Measurements from ENCODE around the gene KLHL29. TPM values are rescaled to one million over a fixed set of nuclear protein-coding genes. Genes with fewer than 3 reads are reported as not detected.

Gene KLHL29
- total and polyA plus RNA-seq, 2 experiments from 2014 or later: 1.9 to 6.4 TPM

DNA sequence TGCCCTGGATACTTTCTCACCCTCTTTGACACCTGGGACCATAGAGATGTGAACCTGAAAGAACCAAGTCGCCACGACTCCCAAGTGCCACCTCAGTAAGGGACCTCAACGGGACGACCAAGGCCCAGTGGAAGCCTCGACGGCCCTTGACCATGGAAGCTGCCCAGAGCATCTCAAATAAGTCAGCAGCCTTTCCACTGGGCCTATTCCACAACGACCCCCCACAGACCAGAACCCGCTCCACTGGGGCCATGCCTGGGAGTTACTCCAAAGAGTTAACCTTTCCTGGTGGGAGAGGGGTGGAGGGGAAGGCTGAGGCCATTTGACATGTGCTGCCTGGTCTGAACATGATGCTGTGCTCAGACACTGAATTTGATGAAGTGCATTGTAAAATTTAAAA is 146.9 kb downstream of the KLHL29 start:
- Histone ChIP-seq H2AFZ (no peak overlapping the region), H3K4me3 (no peak overlapping the region), H3K36me3 (ENCODE audit: low read depth) (no peaks in the 10 kb centered on the region), H3K27me3 (replicated peaks; ENCODE audit: insufficient read depth) (no peaks in the 10 kb centered on the region), H3K9me3 (ENCODE audit: low read depth) (no peaks in the 10 kb centered on the region), H3K79me2 (ENCODE audit: insufficient read depth) (no peaks in the 10 kb centered on the region), H3K27ac (no peak overlapping the region), H4K20me1 (ENCODE audit: insufficient read depth) (no peaks in the 10 kb centered on the region), H3K9ac (no peak overlapping the region), H3K4me2 (ENCODE audit: unreplicated experiment) (no peak overlapping the region), H3F3A (ENCODE audit: insufficient read depth) (no peaks in the 10 kb centered on the region), H3K9me2 (ENCODE audit: insufficient read depth) (no peaks in the 10 kb centered on the region), H3K4me1 (ENCODE audit: insufficient read depth) (no peaks in the 10 kb centered on the region)
- WGBS, 2 experiments (ENCODE audit: low coverage in 1 of 2, low lambda C conversion rate in 2 of 2, missing lambda C conversion rate in 2 of 2): 82 to 86% methylated on average over 8 of the region's 8 CpGs
- DNase-seq: no peak
- in situ Hi-C loops (cut with MboI): no loop called here
- no peak for TF ChIP-seq EZH2 (IDR thresholded peaks at IDR 0.05; ENCODE audit: insufficient read depth, poor library complexity, severe bottlenecking)
- no peak for TF ChIP-seq EZH2phosphoT487 (IDR thresholded peaks at IDR 0.05; ENCODE audit: insufficient read depth, low read depth)

DNA sequence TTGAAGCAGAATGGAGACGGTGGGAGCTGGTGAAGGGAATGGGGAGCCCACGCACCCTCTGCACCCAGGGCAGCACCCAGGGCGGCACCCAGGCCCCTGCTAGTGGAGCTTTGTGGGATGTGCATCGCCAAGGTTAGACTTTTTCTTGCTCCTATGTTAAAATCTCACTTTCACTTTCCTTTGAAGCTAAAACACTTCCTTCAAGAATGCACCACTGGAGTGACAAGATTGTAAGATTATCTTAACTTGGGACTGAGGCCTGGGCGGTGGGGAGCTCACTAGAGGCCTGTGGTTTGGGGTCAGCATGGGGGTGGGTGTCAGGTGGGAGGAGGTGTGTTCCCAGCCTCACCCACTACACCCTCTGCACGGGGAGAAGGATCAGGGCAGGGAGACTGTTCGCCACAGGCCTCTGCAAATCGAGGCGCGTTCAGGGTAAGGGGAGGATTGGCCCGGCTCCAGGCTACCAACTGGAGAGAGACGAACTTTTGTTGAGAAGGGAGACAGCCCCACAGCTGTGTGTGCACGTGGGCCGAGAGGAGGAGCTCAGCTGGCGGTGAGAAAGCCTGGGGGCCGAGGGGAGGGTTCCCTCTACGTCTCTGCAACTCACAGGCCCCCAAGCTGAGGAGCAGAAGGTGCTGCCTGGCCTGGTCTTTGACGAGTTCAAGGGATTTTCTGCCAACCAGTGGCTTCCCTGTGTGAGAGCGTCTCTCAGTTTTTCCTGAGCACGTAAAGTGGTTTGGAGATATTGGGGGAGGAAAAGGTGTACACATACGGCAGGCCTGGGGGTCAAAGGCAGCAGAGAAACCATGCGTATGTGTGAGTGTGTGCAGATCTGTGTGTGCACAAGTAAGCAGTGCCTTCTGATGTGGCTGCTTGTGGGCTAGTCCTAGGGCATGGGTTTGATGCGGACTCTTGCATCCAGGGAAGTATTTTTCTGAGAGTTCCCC is 147.7 kb downstream of the KLHL29 start:
- H3K9ac ChIP-seq: no peak overlapping the region
- in situ Hi-C loops (cut with MboI): no loop called here
- H3F3A ChIP-seq (ENCODE audit: insufficient read depth): no peaks in the 10 kb centered on the region
- H3K9me2 ChIP-seq (ENCODE audit: insufficient read depth): no peaks in the 10 kb centered on the region
- H3K4me1 ChIP-seq (ENCODE audit: insufficient read depth): no peaks in the 10 kb centered on the region
- no peak overlapping the region for H2AFZ ChIP-seq
- no peak for DNase-seq
- TF ChIP-seq EZH2 (IDR thresholded peaks at IDR 0.05; ENCODE audit: insufficient read depth, poor library complexity, severe bottlenecking) (no peak), EZH2phosphoT487 (IDR thresholded peaks at IDR 0.05; ENCODE audit: insufficient read depth, low read depth) (no peak)
- H3K27ac ChIP-seq: no peak overlapping the region
- H3K4me2 ChIP-seq (ENCODE audit: unreplicated experiment): no peak overlapping the region
- 85 to 89% methylated on average over 22 to 23 of the region's 23 CpGs for WGBS, 2 experiments (ENCODE audit: low coverage in 1 of 2, low lambda C conversion rate in 2 of 2, missing lambda C conversion rate in 2 of 2)
- no peaks in the 10 kb centered on the region for H3K36me3 ChIP-seq (ENCODE audit: low read depth)
- H3K4me3 ChIP-seq: no peak overlapping the region
- no peaks in the 10 kb centered on the region for H3K9me3 ChIP-seq (ENCODE audit: low read depth)
- H3K27me3 ChIP-seq (replicated peaks; ENCODE audit: insufficient read depth): no peaks in the 10 kb centered on the region
- no peaks in the 10 kb centered on the region for H3K79me2 ChIP-seq (ENCODE audit: insufficient read depth)
- H4K20me1 ChIP-seq (ENCODE audit: insufficient read depth): no peaks in the 10 kb centered on the region

DNA sequence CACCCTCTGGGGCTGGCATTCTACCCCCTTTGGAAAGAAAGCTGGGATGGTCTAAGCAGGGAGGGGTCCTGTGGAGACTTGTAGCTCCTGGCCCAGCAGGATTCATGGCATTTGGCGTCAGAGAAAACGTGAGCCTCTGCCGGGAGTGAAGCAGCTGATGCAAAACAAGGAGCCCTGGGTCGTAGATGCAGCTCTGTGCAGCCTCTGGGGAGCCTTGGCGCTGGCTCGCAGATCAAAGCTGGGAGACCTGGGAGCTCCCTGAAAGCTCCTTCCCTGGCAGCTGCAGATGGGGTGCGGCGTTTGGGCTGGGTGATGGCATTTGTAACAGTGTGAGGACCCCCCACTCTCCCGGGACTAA is 148.3 kb downstream of the KLHL29 start:
- H3K9ac ChIP-seq: no peak overlapping the region
- H3K4me3 ChIP-seq: no peak overlapping the region
- no peaks in the 10 kb centered on the region for H3K4me1 ChIP-seq (ENCODE audit: insufficient read depth)
- H3F3A ChIP-seq (ENCODE audit: insufficient read depth): no peaks in the 10 kb centered on the region
- H3K27me3 ChIP-seq (replicated peaks; ENCODE audit: insufficient read depth): no peaks in the 10 kb centered on the region
- no peaks in the 10 kb centered on the region for H3K9me2 ChIP-seq (ENCODE audit: insufficient read depth)
- 90 to 92% methylated on average over 9 of the region's 9 CpGs for WGBS, 2 experiments (ENCODE audit: low coverage in 1 of 2, low lambda C conversion rate in 2 of 2, missing lambda C conversion rate in 2 of 2)
- no peak overlapping the region for H3K4me2 ChIP-seq (ENCODE audit: unreplicated experiment)
- H4K20me1 ChIP-seq (ENCODE audit: insufficient read depth): no peaks in the 10 kb centered on the region
- H3K27ac ChIP-seq: no peak overlapping the region
- DNase-seq: no peak
- H3K36me3 ChIP-seq (ENCODE audit: low read depth): no peaks in the 10 kb centered on the region
- H3K9me3 ChIP-seq (ENCODE audit: low read depth): no peaks in the 10 kb centered on the region
- H3K79me2 ChIP-seq (ENCODE audit: insufficient read depth): no peaks in the 10 kb centered on the region
- TF ChIP-seq EZH2phosphoT487 (IDR thresholded peaks at IDR 0.05; ENCODE audit: insufficient read depth, low read depth) (no peak), EZH2 (IDR thresholded peaks at IDR 0.05; ENCODE audit: insufficient read depth, poor library complexity, severe bottlenecking) (no peak)
- in situ Hi-C loops (cut with MboI): no loop called here
- no peak overlapping the region for H2AFZ ChIP-seq

DNA sequence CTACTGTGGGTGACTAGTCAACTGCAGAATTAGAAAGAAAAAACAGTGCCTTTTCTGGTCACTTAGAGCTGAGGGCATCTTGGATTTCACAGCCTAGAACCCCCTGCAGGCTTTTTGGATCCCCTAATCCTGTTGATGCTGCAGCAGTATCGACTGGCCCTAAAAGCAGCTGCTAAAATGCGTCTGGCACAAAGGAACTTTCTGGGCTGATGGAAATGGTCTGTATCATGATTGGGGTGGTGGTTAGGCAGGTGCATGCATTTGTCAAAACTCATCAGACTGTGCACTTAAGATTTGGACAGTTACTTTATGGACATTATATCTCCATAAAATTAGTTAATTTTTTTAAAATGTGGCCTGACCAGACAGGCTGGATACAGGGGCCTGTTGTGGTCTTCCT is 149.8 kb downstream of the KLHL29 start:
- Histone ChIP-seq H2AFZ (no peak overlapping the region), H3K27ac (no peak overlapping the region), H4K20me1 (ENCODE audit: insufficient read depth) (no peaks in the 10 kb centered on the region), H3K27me3 (replicated peaks; ENCODE audit: insufficient read depth) (no peaks in the 10 kb centered on the region), H3K9me2 (ENCODE audit: insufficient read depth) (no peaks in the 10 kb centered on the region), H3K79me2 (ENCODE audit: insufficient read depth) (no peaks in the 10 kb centered on the region), H3K36me3 (ENCODE audit: low read depth) (no peaks in the 10 kb centered on the region), H3K9me3 (ENCODE audit: low read depth) (no peaks in the 10 kb centered on the region), H3K4me2 (ENCODE audit: unreplicated experiment) (no peak overlapping the region), H3K9ac (no peak overlapping the region), H3K4me3 (no peak overlapping the region), H3F3A (ENCODE audit: insufficient read depth) (no peaks in the 10 kb centered on the region), H3K4me1 (ENCODE audit: insufficient read depth) (no peaks in the 10 kb centered on the region)
- no peak for TF ChIP-seq EZH2 (IDR thresholded peaks at IDR 0.05; ENCODE audit: insufficient read depth, poor library complexity, severe bottlenecking)
- TF ChIP-seq EZH2phosphoT487 (IDR thresholded peaks at IDR 0.05; ENCODE audit: insufficient read depth, low read depth): no peak
- DNase-seq: no peak
- WGBS, 2 experiments (ENCODE audit: low coverage in 1 of 2, low lambda C conversion rate in 2 of 2, missing lambda C conversion rate in 2 of 2): 95 to 100% methylated on average over 2 of the region's 2 CpGs
- in situ Hi-C loops (cut with MboI): no loop called here

Data from GM23248 (cell line).